ENCODE data around the gene ACBD4. TPM values are rescaled to one million over a fixed set of nuclear protein-coding genes. Genes with fewer than 3 reads are reported as not detected.

The ACBD4 gene
- total RNA-seq, result 6.4 TPM
- long read RNA-seq, partial matches to known transcripts, result 1 of 8 reads
- long read RNA-seq, other reads (novel, unspliced or antisense), result 5 of 8 reads

- intact Hi-C loops (cut with DNase I), result loop anchor here (1.0 kb wide), 1 partner anchor 62 kb away; no protein-coding TSS in a partner anchor
- DNase-seq (ENCODE audit: low spot score), result peak; percentile 97
These were observed at the start of gene ACBD4 for GRCh38 chr17:45135192-45135977. Gene ACBD4 (plus strand): TSS chr17:45135687. CDS start chr17:45136145, 458 bp downstream.

- intact Hi-C loops (cut with DNase I), result no loop called here
These were observed 49.1 kb upstream of the ACBD4 start for GRCh38 chr17:45086391-45086790.

GRCh38 chr17:45086865-45087503 is 48.5 kb upstream of the ACBD4 start:
- no peak for DNase-seq (ENCODE audit: low spot score)
- intact Hi-C loops (cut with DNase I), result no loop called here

More at GRCh38 chr17:45086391-45086790, 49.1 kb upstream of the ACBD4 start:
- DNase-seq (ENCODE audit: low spot score), result no peak

GRCh38 chr17:45087504-45087975 is 47.9 kb upstream of the ACBD4 start:
- intact Hi-C loops (cut with DNase I), result no loop called here
- DNase-seq (ENCODE audit: low spot score), result no peak

GRCh38 chr17:45087978-45088377 is 47.5 kb upstream of the ACBD4 start:
- intact Hi-C loops (cut with DNase I), result no loop called here
- DNase-seq (ENCODE audit: low spot score), result no peak

GRCh38 chr17:45088741-45089140 is 46.7 kb upstream of the ACBD4 start:
- DNase-seq (ENCODE audit: low spot score), result no peak
- intact Hi-C loops (cut with DNase I), result no loop called here

- intact Hi-C loops (cut with DNase I), result no loop called here
- no peak for DNase-seq (ENCODE audit: low spot score)
These were observed 44.8 kb upstream of the ACBD4 start for GRCh38 chr17:45090711-45091110.

GRCh38 chr17:45091778-45092425 is 43.6 kb upstream of the ACBD4 start:
- DNase-seq (ENCODE audit: low spot score), result no peak
- intact Hi-C loops (cut with DNase I), result no loop called here

GRCh38 chr17:45092911-45093430 is 42.5 kb upstream of the ACBD4 start:
- intact Hi-C loops (cut with DNase I), result no loop called here
- peak; percentile 90 for DNase-seq (ENCODE audit: low spot score)

GRCh38 chr17:45093444-45094110 is 41.9 kb upstream of the ACBD4 start:
- DNase-seq (ENCODE audit: low spot score), result no peak
- intact Hi-C loops (cut with DNase I), result no loop called here

- no peak for DNase-seq (ENCODE audit: low spot score)
- intact Hi-C loops (cut with DNase I), result loop anchor here (5.0 kb wide), 3 partner anchors 36 to 174 kb away; partner anchors contain the start of gene PLCD3
These were observed 39.3 kb upstream of the ACBD4 start for GRCh38 chr17:45096141-45096540.

- no peak for DNase-seq (ENCODE audit: low spot score)
- intact Hi-C loops (cut with DNase I), result loop anchor here (5.0 kb wide), 3 partner anchors 35 to 175 kb away; partner anchors contain the start of gene PLCD3
These were observed 38.6 kb upstream of the ACBD4 start for GRCh38 chr17:45096926-45097325.

GRCh38 chr17:45098081-45098868 is 37.2 kb upstream of the ACBD4 start:
- intact Hi-C loops (cut with DNase I), result loop anchor here (5.0 kb wide), 3 partner anchors 34 to 176 kb away; partner anchors contain the start of gene PLCD3
- DNase-seq (ENCODE audit: low spot score), result no peak

- intact Hi-C loops (cut with DNase I), result loop anchor here (5.0 kb wide), 3 partner anchors 33 to 177 kb away; partner anchors contain the start of gene PLCD3
- peak; percentile 94 for DNase-seq (ENCODE audit: low spot score)
These were observed 36.4 kb upstream of the ACBD4 start for GRCh38 chr17:45098869-45099616.

GRCh38 chr17:45101546-45101882 is 34.0 kb upstream of the ACBD4 start:
- no peak for DNase-seq (ENCODE audit: low spot score)
- intact Hi-C loops (cut with DNase I), result no loop called here

GRCh38 chr17:45101883-45102811 is 33.3 kb upstream of the ACBD4 start:
- DNase-seq (ENCODE audit: low spot score), result no peak
- intact Hi-C loops (cut with DNase I), result no loop called here

GRCh38 chr17:45102856-45103255 is 32.6 kb upstream of the ACBD4 start:
- no peak for DNase-seq (ENCODE audit: low spot score)
- intact Hi-C loops (cut with DNase I), result no loop called here

Data from cardiac septum (tissue), 1 donor.